ENCODE data around the gene RBM25.

DNA sequence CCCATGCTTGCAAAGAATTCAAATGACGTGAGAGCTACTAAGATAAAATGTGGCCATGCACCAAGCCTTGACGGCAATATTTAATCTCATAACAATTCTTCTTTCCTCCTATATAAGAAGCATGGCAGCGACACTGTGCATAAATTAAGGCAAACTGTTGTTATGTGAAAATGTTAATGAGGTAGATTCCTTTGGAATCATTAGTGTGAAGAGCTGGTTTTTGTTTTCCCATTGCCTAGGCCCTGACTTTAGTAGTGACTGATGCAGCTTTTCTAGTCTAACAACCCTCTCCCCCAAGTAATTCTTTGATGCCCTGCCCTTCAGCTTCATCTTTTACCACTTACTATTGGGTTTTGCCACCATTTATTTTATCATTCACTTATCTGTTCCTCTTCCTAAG lies 67.4 kb downstream of the RBM25 start:
- TF ChIP-seq, protein P1, sequence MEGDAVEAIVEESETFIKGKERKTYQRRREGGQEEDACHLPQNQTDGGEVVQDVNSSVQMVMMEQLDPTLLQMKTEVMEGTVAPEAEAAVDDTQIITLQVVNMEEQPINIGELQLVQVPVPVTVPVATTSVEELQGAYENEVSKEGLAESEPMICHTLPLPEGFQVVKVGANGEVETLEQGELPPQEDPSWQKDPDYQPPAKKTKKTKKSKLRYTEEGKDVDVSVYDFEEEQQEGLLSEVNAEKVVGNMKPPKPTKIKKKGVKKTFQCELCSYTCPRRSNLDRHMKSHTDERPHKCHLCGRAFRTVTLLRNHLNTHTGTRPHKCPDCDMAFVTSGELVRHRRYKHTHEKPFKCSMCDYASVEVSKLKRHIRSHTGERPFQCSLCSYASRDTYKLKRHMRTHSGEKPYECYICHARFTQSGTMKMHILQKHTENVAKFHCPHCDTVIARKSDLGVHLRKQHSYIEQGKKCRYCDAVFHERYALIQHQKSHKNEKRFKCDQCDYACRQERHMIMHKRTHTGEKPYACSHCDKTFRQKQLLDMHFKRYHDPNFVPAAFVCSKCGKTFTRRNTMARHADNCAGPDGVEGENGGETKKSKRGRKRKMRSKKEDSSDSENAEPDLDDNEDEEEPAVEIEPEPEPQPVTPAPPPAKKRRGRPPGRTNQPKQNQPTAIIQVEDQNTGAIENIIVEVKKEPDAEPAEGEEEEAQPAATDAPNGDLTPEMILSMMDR (IDR thresholded peaks at IDR 0.05), result no peak
- no peak for TF ChIP-seq POLR2A (IDR thresholded peaks at IDR 0.05)
